ENCODE data around the gene KCNH1. TPM values are rescaled to one million over a fixed set of nuclear protein-coding genes. Genes with fewer than 3 reads are reported as not detected.

KCNH1 gene
- total RNA-seq, 1 experiment from 2014 or later = not detected

GRCh38 chr1:210738256-210738655, 395.7 kb downstream of the KCNH1 start:
- CTCF ChIA-PET = no interaction called here
- ATAC-seq (no peak), DNase-seq (ENCODE audit: low read depth, low spot score) (no peak)
- Histone ChIP-seq H3K27ac (ENCODE audit: low read depth, low read length) (no peak overlapping the region), H3K4me2 (ENCODE audit: low read length) (no peak overlapping the region), H3K9me3 (ENCODE audit: control insufficient read depth in 1 of 2, insufficient read depth in 1 of 2, low read depth in 1 of 2, low read length in 2 of 2) (no peaks in the 10 kb centered on the region), H3K9me2 (ENCODE audit: insufficient read depth) (no peaks in the 10 kb centered on the region), H3K36me3 (ENCODE audit: control insufficient read depth in 1 of 2, insufficient read depth in 2 of 2, low read length in 2 of 2) (no peaks in the 10 kb centered on the region), H3K9ac (ENCODE audit: low read length) (no peak overlapping the region), H4K20me1 (ENCODE audit: insufficient read depth) (no peaks in the 10 kb centered on the region), H3K4me3 (replicated peaks in 1 of 2; ENCODE audit: low read depth in 1 of 2, low read length in 2 of 2) (no peak overlapping the region), H3K27me3 (ENCODE audit: insufficient read depth, low read length) (peaks cover 23% of the 10 kb centered on the region; the same call in 1 of the 2 replicates), H3K4me1 (ENCODE audit: control insufficient read depth in 1 of 2, insufficient read depth in 2 of 2, low read length in 2 of 2) (no peaks in the 10 kb centered on the region), H3K79me2 (ENCODE audit: insufficient read depth, low read length) (no peaks in the 10 kb centered on the region), H2AFZ (ENCODE audit: low read depth, low read length, poor library complexity, severe bottlenecking) (no peak overlapping the region)
- RAD21 ChIA-PET (ENCODE audit: low non-redundant PET in 1 of 2, low total read pairs in 2 of 2, uncharacterized antibody in 2 of 2, unreplicated experiment in 2 of 2) = no interaction called here
- POLR2A ChIA-PET = no interaction called here
- intact Hi-C loops (cut with micrococcal nuclease) = no loop called here
- TF ChIP-seq EZH2phosphoT487 (IDR thresholded peaks at IDR 0.05; ENCODE audit: borderline replicate concordance) = no peak
- BruUV-seq (replicated peaks) = no TSS peak

GRCh38 chr1:210736713-210737112, 397.2 kb downstream of the KCNH1 start:
- no peak overlapping the region for H3K4me3 ChIP-seq (replicated peaks in 1 of 2; ENCODE audit: low read depth in 1 of 2, low read length in 2 of 2)
- RAD21 ChIA-PET (ENCODE audit: low non-redundant PET in 1 of 2, low total read pairs in 2 of 2, uncharacterized antibody in 2 of 2, unreplicated experiment in 2 of 2) = no interaction called here
- no peak for TF ChIP-seq EGR1 (IDR thresholded peaks at IDR 0.05; ENCODE audit: low read depth)
- no peak for TF ChIP-seq SIN3A (IDR thresholded peaks at IDR 0.05; ENCODE audit: low read depth)
- TF ChIP-seq SRF (IDR thresholded peaks at IDR 0.05; ENCODE audit: low read depth) = no peak
- no peak overlapping the region for H3K27ac ChIP-seq (ENCODE audit: low read depth, low read length)
- no peak for ATAC-seq
- BruUV-seq (replicated peaks) = no TSS peak
- H3K4me1 ChIP-seq (ENCODE audit: control insufficient read depth in 1 of 2, insufficient read depth in 2 of 2, low read length in 2 of 2) = no peaks in the 10 kb centered on the region
- intact Hi-C loops (cut with micrococcal nuclease) = no loop called here
- no peak overlapping the region for H2AFZ ChIP-seq (ENCODE audit: low read depth, low read length, poor library complexity, severe bottlenecking)
- no peak overlapping the region for H3K9ac ChIP-seq (ENCODE audit: low read length)
- H3K27me3 ChIP-seq (ENCODE audit: insufficient read depth, low read length) = peaks cover 26% of the 10 kb centered on the region; the same call in 1 of the 2 replicates
- no peak for DNase-seq (ENCODE audit: low read depth, low spot score)
- H4K20me1 ChIP-seq (ENCODE audit: insufficient read depth) = no peaks in the 10 kb centered on the region
- H3K9me3 ChIP-seq (ENCODE audit: control insufficient read depth in 1 of 2, insufficient read depth in 1 of 2, low read depth in 1 of 2, low read length in 2 of 2) = no peaks in the 10 kb centered on the region
- H3K4me2 ChIP-seq (ENCODE audit: low read length) = no peak overlapping the region
- no peaks in the 10 kb centered on the region for H3K9me2 ChIP-seq (ENCODE audit: insufficient read depth)
- no peaks in the 10 kb centered on the region for H3K79me2 ChIP-seq (ENCODE audit: insufficient read depth, low read length)
- H3K36me3 ChIP-seq (ENCODE audit: control insufficient read depth in 1 of 2, insufficient read depth in 2 of 2, low read length in 2 of 2) = no peaks in the 10 kb centered on the region
- POLR2A ChIA-PET = no interaction called here
- CTCF ChIA-PET = no interaction called here

- CTCF ChIA-PET = no interaction called here
- Histone ChIP-seq H3K79me2 (ENCODE audit: insufficient read depth, low read length) (no peaks in the 10 kb centered on the region), H3K27ac (ENCODE audit: low read depth, low read length) (no peak overlapping the region), H3K27me3 (ENCODE audit: insufficient read depth, low read length) (peaks cover 25% of the 10 kb centered on the region), H3K9me2 (ENCODE audit: insufficient read depth) (no peaks in the 10 kb centered on the region), H3K4me3 (replicated peaks in 1 of 2; ENCODE audit: low read depth in 1 of 2, low read length in 2 of 2) (no peak overlapping the region), H4K20me1 (ENCODE audit: insufficient read depth) (no peaks in the 10 kb centered on the region; the same call in 1 of the 2 replicates), H3K9ac (ENCODE audit: low read length) (no peak overlapping the region), H3K36me3 (ENCODE audit: control insufficient read depth in 1 of 2, insufficient read depth in 2 of 2, low read length in 2 of 2) (no peaks in the 10 kb centered on the region), H2AFZ (ENCODE audit: low read depth, low read length, poor library complexity, severe bottlenecking) (no peak overlapping the region), H3K9me3 (ENCODE audit: control insufficient read depth in 1 of 2, insufficient read depth in 1 of 2, low read depth in 1 of 2, low read length in 2 of 2) (no peaks in the 10 kb centered on the region), H3K4me1 (ENCODE audit: control insufficient read depth in 1 of 2, insufficient read depth in 2 of 2, low read length in 2 of 2) (no peaks in the 10 kb centered on the region), H3K4me2 (ENCODE audit: low read length) (no peak overlapping the region)
- RAD21 ChIA-PET (ENCODE audit: low non-redundant PET in 1 of 2, low total read pairs in 2 of 2, uncharacterized antibody in 2 of 2, unreplicated experiment in 2 of 2) = no interaction called here
- ATAC-seq (no peak), DNase-seq (ENCODE audit: low read depth, low spot score) (no peak)
- POLR2A ChIA-PET = no interaction called here
- intact Hi-C loops (cut with micrococcal nuclease) = no loop called here
- no TSS peak for BruUV-seq (replicated peaks)
- TF ChIP-seq EZH2phosphoT487 (IDR thresholded peaks at IDR 0.05; ENCODE audit: borderline replicate concordance) = no peak
- TF ChIP-seq REST (IDR thresholded peaks at IDR 0.05; ENCODE audit: low read depth) = no peak
- no peak for TF ChIP-seq RAD21 (IDR thresholded peaks at IDR 0.05; ENCODE audit: low read depth)
- no peak for TF ChIP-seq SP1 (IDR thresholded peaks at IDR 0.05; ENCODE audit: low read depth)
- no peak for TF ChIP-seq MAX (IDR thresholded peaks at IDR 0.05)
- no peak for TF ChIP-seq SIN3A (IDR thresholded peaks at IDR 0.05; ENCODE audit: low read depth)
- no peak for TF ChIP-seq ATF3 (IDR thresholded peaks at IDR 0.05)
- TF ChIP-seq CBX3 (IDR thresholded peaks at IDR 0.05; ENCODE audit: low read depth) = no peak
- no peak for TF ChIP-seq ELF1 (IDR thresholded peaks at IDR 0.05; ENCODE audit: borderline replicate concordance, low read depth)
- TF ChIP-seq JUND (IDR thresholded peaks at IDR 0.05) = no peak
- no peak for TF ChIP-seq FOSL1 (IDR thresholded peaks at IDR 0.05; ENCODE audit: low read depth)
Observed at GRCh38 chr1:210731597-210731996, 402.4 kb downstream of the KCNH1 start.

Measured in HCT116 (cell line).